Ascending aorta (tissue), 2 donors: Measurements from ENCODE around the gene TMEM39B. TPM values are rescaled to one million over a fixed set of nuclear protein-coding genes. Genes with fewer than 3 reads are reported as not detected.
"Not testable (repeated sequence)": the region's sequence is repeated elsewhere in the genome, so short reads cannot be mapped to it uniquely, and the experiment has no call there.

Source experiments
- DNase-seq, 2 donors: peaks; one replicate each; pipeline ENCODE4 v3.0.0-alpha.2; 2019; ENCODE audit warnings: low spot score in 2 of 2
- H3K27ac ChIP-seq, 2 donors: fragments of 200-600 bp; sonication (generic); one replicate each; pipeline ENCODE4 v1.5.1; 2016 to 2017; ENCODE audit warnings: mild to moderate bottlenecking in 1 of 2
- H3K27me3 ChIP-seq: fragments of 200-600 bp; sonication (generic); one replicate; pipeline ENCODE4 v1.5.1; 2017
- H3K36me3 ChIP-seq, 2 donors: fragments of 200-600 bp; sonication (generic); one replicate each; pipeline ENCODE4 v1.5.1; 2016
- H3K4me1 ChIP-seq, 2 donors: fragments of 200-600 bp; sonication (generic); one replicate each; pipeline ENCODE4 v1.5.1; 2016 to 2017; ENCODE audit warnings: mild to moderate bottlenecking in 1 of 2
- H3K4me3 ChIP-seq, 2 donors: fragments of 200-600 bp; sonication (generic); one replicate each; pipeline ENCODE4 v1.5.1; 2016 to 2017; ENCODE audit warnings: mild to moderate bottlenecking in 1 of 2
- H3K9me3 ChIP-seq, 2 donors: fragments of 200-600 bp; sonication (generic); one replicate each; pipeline ENCODE4 v1.5.1; 2016
- intact Hi-C: fragments of 100-400 bp; cut with DNase I; formaldehyde crosslinking; loops from one replicate; pipeline ENCODE4 v1.15.1; 2023
- total RNA-seq: library from RNA; depleted of rRNA; stranded (reverse); fragments of >200 nt; gene quantifications from one replicate; pipeline ENCODE4 v1.1.0, GENCODE V29; 2016
- TF ChIP-seq, protein P1 (sequence below), 3 experiments: fragments of 200-600 bp in 2 of 3; fragments of 450-650 bp in 1 of 3; sonication (generic) in 2 of 3; IDR thresholded peaks; one replicate each; pipeline ENCODE4 v1.5.1; 2016 to 2019; ENCODE audit warnings: antibody characterized with exemption in 3 of 3, mild to moderate bottlenecking in 1 of 3, moderate library complexity in 1 of 3

Gene TMEM39B
- total RNA-seq, 1 donor from 2014 or later: 2.6 TPM

- DNase-seq: peak; percentile 55 to 95
- peak within 1 kb of the TSS; percentile 80 to 92 for H3K4me3 ChIP-seq
- peaks cover 4 to 38% of the 10 kb centered on the region in 2 donors for H3K4me1 ChIP-seq
- H3K27ac ChIP-seq: peak within 1 kb of the TSS; percentile 87 to 92
- no peaks in the 10 kb centered on the region for H3K9me3 ChIP-seq
- intact Hi-C loops: loop anchor here (1.0 to 5.0 kb wide), 3 partner anchors 35 to 134 kb away; partner anchors contain the start of genes TMEM39B and TXLNA
- H3K36me3 ChIP-seq: no peaks in the 10 kb centered on the region
- no peaks in the 10 kb centered on the region for H3K27me3 ChIP-seq
- TF ChIP-seq, protein P1, sequence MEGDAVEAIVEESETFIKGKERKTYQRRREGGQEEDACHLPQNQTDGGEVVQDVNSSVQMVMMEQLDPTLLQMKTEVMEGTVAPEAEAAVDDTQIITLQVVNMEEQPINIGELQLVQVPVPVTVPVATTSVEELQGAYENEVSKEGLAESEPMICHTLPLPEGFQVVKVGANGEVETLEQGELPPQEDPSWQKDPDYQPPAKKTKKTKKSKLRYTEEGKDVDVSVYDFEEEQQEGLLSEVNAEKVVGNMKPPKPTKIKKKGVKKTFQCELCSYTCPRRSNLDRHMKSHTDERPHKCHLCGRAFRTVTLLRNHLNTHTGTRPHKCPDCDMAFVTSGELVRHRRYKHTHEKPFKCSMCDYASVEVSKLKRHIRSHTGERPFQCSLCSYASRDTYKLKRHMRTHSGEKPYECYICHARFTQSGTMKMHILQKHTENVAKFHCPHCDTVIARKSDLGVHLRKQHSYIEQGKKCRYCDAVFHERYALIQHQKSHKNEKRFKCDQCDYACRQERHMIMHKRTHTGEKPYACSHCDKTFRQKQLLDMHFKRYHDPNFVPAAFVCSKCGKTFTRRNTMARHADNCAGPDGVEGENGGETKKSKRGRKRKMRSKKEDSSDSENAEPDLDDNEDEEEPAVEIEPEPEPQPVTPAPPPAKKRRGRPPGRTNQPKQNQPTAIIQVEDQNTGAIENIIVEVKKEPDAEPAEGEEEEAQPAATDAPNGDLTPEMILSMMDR (IDR thresholded peaks at IDR 0.05): peak in 1 of 3 experiments; percentile 5
These were observed 35.3 kb downstream of the TMEM39B start, which contains the start of gene KPNA6 for GRCh38 chr1:32107742-32108661. KPNA6 (plus strand) TSS chr1:32108056; CDS start chr1:32108131, 75 bp downstream.

DNA sequence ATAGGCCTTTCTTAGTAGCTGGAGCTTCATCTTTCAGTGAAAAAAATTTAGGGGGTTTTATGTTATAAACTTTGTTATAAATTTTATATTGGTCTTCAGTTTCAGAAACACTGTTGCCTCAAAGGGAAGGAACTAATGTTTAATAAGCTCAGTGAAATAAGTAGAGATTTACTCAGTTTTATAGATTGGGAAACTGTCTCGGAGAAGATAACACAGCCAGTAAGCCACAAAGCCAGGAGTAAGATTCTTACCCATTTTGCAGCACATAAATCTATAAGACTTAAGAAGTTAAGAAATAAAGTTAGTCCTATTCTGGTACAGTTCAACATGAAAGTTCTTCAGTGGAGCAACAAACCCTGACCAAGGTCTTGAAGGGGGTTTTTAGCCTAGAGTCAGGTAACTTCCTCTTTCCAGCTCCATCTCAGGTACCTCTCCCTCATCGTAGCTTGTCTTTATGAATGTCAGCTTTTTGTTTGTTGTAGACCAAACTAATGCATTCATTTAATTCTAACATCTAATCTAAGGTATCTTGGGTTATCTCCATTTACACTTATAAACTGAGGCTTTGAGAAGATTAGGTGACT is 38.4 kb downstream of the TMEM39B start:
- Histone ChIP-seq H3K27ac (no peak overlapping the region), H3K4me1 (peaks cover 4 to 44% of the 10 kb centered on the region in 2 donors), H3K9me3 (no peaks in the 10 kb centered on the region), H3K27me3 (no peaks in the 10 kb centered on the region), H3K4me3 (peak overlapping the region in 1 of 2 donors; percentile 18), H3K36me3 (no peaks in the 10 kb centered on the region)
- TF ChIP-seq, protein P1 (IDR thresholded peaks at IDR 0.05): no peak
- intact Hi-C loops: no loop called here
- no peak for DNase-seq

- Histone ChIP-seq H3K4me3 (no peak overlapping the region), H3K27me3 (no peaks in the 10 kb centered on the region), H3K4me1 (peaks cover 7 to 50% of the 10 kb centered on the region in 2 donors), H3K9me3 (no peaks in the 10 kb centered on the region), H3K27ac (no peak overlapping the region), H3K36me3 (no peaks in the 10 kb centered on the region)
- TF ChIP-seq, protein P1 (IDR thresholded peaks at IDR 0.05): no peak
- no peak for DNase-seq
- intact Hi-C loops: no loop called here
These were observed 39.0 kb downstream of the TMEM39B start for GRCh38 chr1:32111789-32112188.

- no peaks in the 10 kb centered on the region for H3K27me3 ChIP-seq
- intact Hi-C loops: no loop called here
- H3K9me3 ChIP-seq: no peaks in the 10 kb centered on the region
- no peak overlapping the region for H3K27ac ChIP-seq
- peaks cover 7 to 47% of the 10 kb centered on the region in 2 donors for H3K4me1 ChIP-seq
- TF ChIP-seq, protein P1 (IDR thresholded peaks at IDR 0.05): no peak
- H3K4me3 ChIP-seq: no peak overlapping the region
- no peaks in the 10 kb centered on the region for H3K36me3 ChIP-seq
- no peak for DNase-seq
These were observed 40.2 kb downstream of the TMEM39B start for GRCh38 chr1:32112806-32113375.

GRCh38 chr1:32113436-32113835 is 40.7 kb downstream of the TMEM39B start:
- H3K27me3 ChIP-seq, H3K4me3 ChIP-seq, intact Hi-C loops, H3K36me3 ChIP-seq, H3K9me3 ChIP-seq, H3K27ac ChIP-seq, DNase-seq: not testable (repeated sequence)
- peaks cover 7 to 47% of the 10 kb centered on the region in 2 donors for H3K4me1 ChIP-seq
